Superior temporal gyrus (tissue), 1 donor: ENCODE data around the gene PDE3B.
A peak's percentile ranks its signal among the peaks of the same experiment; 100 is the strongest.

ENCODE experiments used
- DNase-seq: peaks from one replicate; pipeline ENCODE4 v3.0.0-alpha.2; 2016; ENCODE audit errors: extremely low spot score

Gene PDE3B

GRCh38 chr11:14884667-14885273, 241.2 kb downstream of the PDE3B start:
- DNase-seq = no peak

DNA sequence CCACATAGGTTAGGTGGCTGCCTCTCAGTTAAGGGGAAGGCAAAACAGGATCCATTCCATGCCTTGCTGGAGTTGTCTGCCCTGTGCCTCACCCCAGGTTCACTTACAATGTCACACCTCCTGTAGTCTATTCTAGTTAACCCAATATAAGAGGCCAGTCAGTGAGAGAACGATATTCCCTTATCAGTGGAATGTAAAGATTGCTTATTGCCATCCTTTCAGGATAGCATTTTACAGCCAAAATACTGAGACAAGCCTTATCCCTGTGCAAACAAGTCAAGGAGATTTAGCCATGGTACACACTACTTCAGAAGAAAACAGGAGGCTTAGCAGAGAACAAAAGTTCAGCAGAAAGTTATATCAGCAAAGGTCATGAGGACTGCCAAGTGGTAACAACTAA, 242.9 kb downstream of the PDE3B start:
- DNase-seq = no peak

DNA sequence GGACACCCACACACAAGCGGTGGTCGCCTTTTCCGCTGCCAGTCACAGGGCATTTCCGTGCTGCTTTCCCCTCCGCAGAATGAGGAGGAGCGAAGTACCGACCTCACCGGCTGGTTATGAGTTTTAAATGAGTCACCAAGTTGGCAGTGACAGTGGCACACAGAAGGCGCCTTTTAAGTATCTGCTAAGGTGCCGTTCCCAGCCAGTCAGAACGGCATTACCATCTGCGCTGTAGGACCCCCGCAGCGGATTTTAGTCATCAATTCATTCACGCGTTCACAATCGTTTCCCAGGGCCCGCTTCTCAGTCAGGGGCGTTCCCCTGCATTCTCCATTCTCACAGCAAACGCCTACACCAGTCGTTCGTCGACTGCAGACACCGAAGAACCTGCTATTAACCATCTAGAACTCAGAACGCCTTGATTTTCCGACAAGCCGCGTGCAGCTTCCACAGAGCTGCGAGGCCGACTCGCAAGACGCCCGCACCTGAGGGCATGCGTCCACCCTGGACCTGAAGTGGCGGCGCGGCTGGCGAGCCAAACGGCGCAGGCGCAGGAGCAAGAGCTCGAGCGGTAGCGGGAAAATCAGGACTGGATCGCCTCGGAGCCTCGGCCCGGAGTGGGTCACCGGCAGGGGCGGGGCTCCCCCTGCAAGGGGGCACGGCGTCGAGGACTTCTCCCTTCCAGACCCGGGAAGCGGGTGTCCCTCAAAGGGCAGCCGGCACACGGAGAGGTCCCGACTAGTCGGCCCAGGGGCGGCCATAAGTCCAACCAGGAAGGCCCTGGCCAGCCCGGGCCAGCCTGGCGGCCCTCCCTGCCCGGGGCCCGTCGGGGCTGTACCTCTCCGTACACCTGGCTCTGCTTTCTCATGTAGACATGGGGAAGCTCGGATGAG, 247.8 kb downstream of the PDE3B start:
- peak; percentile 89 for DNase-seq

DNA sequence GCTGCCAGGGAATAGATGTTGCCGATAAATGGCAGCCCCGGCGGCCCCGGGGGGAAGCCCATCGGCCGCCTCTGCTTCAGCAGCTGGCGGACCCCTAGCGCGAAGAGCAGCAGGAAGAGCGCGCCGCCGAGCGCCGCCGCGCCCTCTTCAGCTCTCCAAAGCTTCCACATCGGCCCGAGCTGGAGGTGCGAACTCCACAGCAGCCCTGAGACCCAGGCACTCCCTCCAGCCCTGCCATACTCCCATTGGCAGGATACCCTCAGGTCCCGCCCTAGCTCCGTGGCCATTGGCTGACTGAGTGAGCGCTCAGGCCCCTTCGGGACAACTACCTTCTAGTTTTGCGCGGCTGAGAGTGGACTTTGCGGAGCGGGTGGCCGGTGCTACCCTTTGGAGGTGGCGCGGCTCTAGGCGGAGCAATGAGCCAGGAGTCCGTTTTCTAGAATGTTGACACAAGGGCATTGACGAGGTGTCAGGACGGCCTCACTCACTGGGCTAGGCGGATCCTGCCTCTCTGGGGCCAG, 248.5 kb downstream of the PDE3B start, which contains the start of gene CYP2R1:
CYP2R1 (minus strand) TSS at position 196 of the 521 bp plus-strand sequence; CDS start at position 170, 26 bp downstream.
- DNase-seq = peak; percentile 94

DNA sequence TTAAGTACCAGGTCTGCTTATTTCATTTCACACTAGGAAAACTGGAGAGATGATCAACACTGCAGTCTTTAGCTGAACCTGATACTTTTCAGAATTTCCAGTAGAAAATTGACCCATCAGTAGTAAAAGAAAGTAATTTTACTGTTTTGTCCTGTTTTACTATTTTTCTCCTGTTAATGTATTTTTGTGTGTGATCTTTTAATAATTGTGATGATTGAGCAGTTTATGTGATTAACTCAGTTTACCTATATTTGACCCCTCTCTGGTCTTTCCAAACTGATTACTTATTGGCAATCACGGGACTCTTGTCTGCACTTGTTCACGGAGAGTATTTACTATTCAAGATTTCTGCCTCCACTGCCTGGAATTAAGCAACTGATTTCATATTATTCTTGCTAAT, 249.0 kb downstream of the PDE3B start:
- no peak for DNase-seq

DNA sequence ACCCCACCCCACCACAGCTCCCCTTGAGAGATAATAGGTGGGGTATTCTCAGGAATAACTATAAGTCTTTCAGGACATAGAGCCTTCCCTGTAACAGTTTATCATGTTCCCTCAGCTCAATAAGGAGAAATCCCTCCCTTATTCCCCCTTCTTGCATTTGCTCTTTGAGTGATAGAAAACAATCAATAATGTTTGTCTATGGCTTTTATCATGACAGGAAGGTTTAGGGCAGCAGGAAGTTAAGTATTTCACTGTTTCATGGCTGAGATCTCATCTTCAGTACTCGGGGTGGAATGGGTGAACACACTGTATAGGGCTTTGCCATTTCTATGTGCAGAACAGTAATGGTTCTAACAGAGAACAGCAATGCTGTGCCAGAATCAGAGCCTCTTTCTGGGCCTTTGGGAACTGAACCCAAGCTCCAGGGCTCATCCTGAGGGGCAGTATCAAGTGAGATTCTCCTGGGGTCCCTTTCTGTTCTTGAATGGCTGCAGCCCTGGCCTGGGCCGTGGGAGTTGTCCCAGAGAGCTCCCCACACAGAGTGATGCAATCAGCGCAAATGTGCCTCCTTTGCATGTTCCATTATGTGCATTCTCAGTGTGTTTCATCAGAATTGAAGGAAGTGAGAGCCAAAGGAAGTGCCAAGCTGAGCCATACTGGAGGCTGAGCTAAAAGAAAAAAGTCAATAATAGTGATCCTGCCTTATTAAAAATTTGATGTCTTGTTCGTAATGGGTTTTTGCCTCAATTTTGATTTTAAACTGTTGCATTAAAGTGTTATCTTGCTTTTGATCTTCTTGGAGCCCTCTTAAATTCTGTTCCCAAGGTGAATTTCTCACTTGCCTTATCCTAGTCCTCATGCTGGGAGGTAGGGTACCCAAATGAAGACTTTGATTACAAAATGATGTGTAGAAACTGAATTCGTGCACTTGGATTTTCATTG, 251.3 kb downstream of the PDE3B start:
- DNase-seq = peak; percentile 22

- DNase-seq = no peak
Observed at GRCh38 chr11:14898355-14898754, 254.8 kb downstream of the PDE3B start.

- DNase-seq = no peak
Observed at GRCh38 chr11:14898906-14899305, 255.3 kb downstream of the PDE3B start.

DNA sequence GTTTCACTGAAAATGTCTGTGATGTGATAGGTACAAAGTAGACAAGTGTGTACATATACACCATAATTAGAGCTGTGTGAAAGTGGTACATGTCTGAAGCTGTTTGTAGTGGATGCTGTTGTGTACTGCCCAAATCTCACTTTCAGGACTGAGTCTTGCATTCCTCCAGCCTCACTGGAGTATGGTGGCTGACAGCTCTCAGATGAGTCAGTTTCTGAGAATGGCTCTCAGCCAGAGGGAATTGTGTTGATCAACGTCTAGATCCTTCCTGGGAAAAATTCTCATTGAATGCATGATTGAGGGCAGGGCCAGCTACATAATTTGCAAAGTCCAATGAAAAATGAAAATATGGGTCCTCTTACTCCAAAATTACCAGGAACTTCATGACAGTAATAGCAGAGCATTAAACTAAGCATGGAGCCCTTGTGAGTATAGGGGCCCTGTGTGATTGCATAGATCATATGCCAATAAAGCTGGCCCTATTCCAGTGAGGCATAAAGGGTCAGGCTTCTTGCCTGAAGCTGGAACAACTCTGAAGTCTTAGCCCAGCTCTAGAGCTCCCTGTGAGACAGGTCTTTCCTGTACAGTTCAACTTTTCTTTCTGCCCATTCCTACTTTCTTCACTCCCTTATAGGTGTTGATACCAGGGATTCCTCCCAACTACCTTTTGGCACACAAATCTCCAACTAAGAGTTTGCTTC, 259.2 kb downstream of the PDE3B start:
- DNase-seq = no peak

DNA sequence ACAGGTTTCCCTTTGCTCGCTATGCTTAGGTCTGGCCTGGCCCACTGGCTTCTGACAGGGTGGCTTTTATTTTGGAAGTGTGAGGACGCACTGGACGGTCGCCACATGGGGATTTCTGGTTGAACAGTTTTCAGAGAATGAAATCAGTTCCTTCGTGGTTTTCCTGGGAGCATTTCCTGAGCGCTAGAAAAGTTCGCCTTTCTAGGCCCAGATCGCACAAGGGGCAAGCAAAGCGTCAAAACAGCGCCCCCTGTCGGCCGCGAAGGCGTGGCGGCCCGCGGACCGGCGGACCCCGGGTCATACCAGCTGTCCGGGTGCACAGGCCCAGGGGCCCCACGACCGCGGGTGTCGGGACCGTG, 261.1 kb downstream of the PDE3B start:
- peak; percentile 70 for DNase-seq

GRCh38 chr11:14905104-14906033, 261.8 kb downstream of the PDE3B start:
- no peak for DNase-seq

GRCh38 chr11:14906578-14906977, 263.0 kb downstream of the PDE3B start:
- no peak for DNase-seq

DNA sequence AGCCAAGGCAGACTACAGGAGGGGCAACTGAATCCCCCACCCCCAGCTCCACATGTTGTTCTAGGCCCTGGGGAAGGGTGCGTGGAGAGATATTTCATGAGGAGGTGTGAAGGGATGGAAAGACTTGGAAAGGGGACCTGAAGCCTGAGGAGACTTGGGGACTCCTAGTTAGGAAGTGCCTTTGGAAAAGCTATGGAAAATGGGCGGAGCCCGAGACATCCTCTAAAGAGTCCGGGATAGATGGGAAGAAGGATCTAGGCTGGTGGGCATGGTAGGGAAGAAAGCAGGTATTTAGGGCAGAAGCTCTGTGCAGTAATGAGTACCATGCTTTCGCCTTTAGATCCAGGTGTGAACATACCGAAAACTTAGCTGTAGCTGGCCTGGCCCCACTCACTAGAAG, 263.4 kb downstream of the PDE3B start:
- DNase-seq = no peak

DNA sequence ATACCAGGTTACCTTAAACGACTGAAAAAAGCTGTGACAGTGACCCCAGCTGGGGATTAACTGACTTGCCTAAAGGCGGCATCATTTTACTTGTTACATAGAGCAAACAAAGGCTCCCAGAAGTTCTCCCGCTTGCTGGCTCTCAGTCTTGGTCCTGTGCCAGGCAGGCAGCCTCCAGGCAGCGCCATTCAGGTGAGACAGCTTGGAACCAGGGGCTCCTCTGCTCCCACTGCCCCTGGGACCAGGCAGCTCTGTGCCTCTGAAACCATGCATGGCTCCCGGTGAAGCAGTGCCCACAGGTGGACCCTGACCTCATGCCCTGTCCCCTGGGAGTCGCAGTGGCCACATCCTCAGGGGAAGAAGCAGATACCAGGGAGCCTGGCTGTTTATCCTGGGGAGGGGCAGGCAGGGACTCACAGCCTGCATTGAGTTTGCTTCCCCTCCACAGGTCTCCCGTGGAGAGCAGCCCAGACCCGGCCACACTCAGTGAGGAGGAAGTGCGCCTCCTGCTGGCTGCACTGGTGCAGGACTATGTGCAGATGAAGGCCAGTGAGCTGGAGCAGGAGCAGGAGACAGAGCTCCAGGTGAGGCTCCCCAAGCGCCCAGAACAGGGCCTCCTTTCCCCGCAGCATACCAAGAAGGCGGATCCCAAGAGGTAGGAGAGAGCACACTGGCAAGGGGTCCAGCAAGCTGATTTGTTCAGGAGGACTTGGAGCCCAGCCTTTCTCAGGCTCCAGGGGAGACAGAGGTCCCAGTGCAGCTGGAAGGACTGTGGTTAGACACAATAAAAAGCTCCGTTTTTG, 264.0 kb downstream of the PDE3B start:
- peak; percentile 82 for DNase-seq

DNA sequence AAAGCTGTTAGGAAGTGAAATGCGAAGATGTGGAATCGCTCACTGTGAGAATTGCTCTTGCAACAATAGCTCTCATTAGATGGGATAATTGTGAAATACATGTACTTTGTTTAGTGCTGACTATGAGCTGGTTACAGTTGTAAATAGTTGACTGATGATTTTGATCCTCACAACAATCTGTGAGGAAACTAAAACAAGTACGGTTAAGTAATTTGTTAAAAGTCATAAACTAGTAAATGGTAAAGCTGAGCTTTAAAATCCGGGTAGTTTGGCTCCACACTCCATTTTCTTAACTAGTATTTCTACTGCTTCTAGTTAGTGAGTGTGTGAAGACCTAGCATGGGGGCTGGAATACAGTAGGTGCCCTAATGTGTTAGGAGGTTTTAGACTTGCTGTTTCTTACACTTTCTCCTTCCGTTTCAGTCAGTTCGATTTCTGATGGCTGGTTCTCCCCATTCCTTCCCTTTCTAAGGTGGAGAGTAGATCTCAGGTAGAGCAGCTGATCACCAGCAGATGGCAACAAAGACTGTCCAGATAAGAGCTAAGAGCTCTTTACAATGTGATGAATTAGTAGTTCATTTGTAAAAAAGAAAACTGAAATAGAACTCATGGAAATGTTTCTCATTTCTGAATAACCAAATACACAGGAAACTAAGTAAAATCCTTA, 264.7 kb downstream of the PDE3B start:
- peak; percentile 78 for DNase-seq

DNA sequence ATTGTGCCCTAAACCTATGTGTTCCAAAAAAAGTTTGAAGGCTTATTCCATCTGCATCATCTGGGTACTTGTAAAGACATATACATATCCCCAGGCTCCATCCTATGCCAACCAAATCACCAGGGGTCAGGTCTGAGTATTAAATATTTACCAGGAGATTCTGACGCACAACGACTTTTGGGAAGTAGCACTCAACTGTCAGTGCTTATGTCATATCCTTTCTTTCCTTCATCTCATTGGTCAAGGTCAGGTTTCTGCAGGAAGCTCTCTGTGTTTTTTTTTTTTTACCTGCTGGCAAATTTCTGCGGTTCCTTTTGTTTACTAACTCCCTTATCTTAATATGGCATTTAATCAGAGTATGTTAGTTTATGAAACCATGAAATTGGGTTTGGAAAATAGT, 270.9 kb downstream of the PDE3B start:
- DNase-seq = no peak

- DNase-seq = no peak
Observed at GRCh38 chr11:14916403-14916802, 272.8 kb downstream of the PDE3B start.
